GM08714 (cell line): ENCODE data around the gene CHIC2.

Experiments used
- H3K4me3 ChIP-seq: fragments of 200-500 bp; sonication (Bioruptor generic); 2 replicates; pipeline ENCODE4 v1.5.1; 2014; ENCODE audit warnings: mild to moderate bottlenecking, low read length, inconsistent platforms
- ZNF274 ChIP-seq: IDR thresholded peaks from 2 replicates; pipeline ENCODE4 v1.6.1; 2012; ENCODE audit warnings: mild to moderate bottlenecking, low read depth, low read length

The CHIC2 gene

GRCh38 chr4:54082168-54082567 is 17.8 kb upstream of the CHIC2 start:
- no peak overlapping the region for H3K4me3 ChIP-seq

GRCh38 chr4:54077812-54078211 is 13.4 kb upstream of the CHIC2 start:
- TF ChIP-seq ZNF274, result no peak
- H3K4me3 ChIP-seq, result no peak overlapping the region

More at GRCh38 chr4:54082168-54082567, 17.8 kb upstream of the CHIC2 start:
- TF ChIP-seq ZNF274, result no peak

- H3K4me3 ChIP-seq, result no peak overlapping the region
- TF ChIP-seq ZNF274, result no peak
These were observed 12.3 kb upstream of the CHIC2 start for GRCh38 chr4:54076673-54077072.

- H3K4me3 ChIP-seq, result no peak overlapping the region
- TF ChIP-seq ZNF274, result no peak
These were observed 10.0 kb upstream of the CHIC2 start for GRCh38 chr4:54074381-54074780.

- no peak overlapping the region for H3K4me3 ChIP-seq
- no peak for TF ChIP-seq ZNF274
These were observed 9.0 kb upstream of the CHIC2 start for GRCh38 chr4:54073271-54073880.

GRCh38 chr4:54067166-54067565 is 2.8 kb upstream of the CHIC2 start:
- no peak for TF ChIP-seq ZNF274
- H3K4me3 ChIP-seq, result no peak overlapping the region

- H3K4me3 ChIP-seq, result no peak overlapping the region
- TF ChIP-seq ZNF274, result no peak
These were observed 2.3 kb upstream of the CHIC2 start for GRCh38 chr4:54066718-54067129.

GRCh38 chr4:54066088-54066415 is 1.6 kb upstream of the CHIC2 start:
- TF ChIP-seq ZNF274, result no peak
- no peak overlapping the region for H3K4me3 ChIP-seq

- TF ChIP-seq ZNF274, result no peak
- peak overlapping the region; percentile 80; the same call in 1 of the 2 replicates for H3K4me3 ChIP-seq
These were observed 1.1 kb upstream of the CHIC2 start for GRCh38 chr4:54065282-54066087.

GRCh38 chr4:54063737-54064316 is 578 bp downstream of the CHIC2 start:
- peak overlapping the region; percentile 83 for H3K4me3 ChIP-seq
- TF ChIP-seq ZNF274, result no peak

GRCh38 chr4:54063229-54063628 is 1.2 kb downstream of the CHIC2 start:
- H3K4me3 ChIP-seq, result peak overlapping the region; percentile 83
- no peak for TF ChIP-seq ZNF274

- TF ChIP-seq ZNF274, result no peak
- peak overlapping the region; percentile 83; the same call in 1 of the 2 replicates for H3K4me3 ChIP-seq
These were observed 2.0 kb downstream of the CHIC2 start for GRCh38 chr4:54062392-54062791.

- TF ChIP-seq ZNF274, result no peak
- H3K4me3 ChIP-seq, result no peak overlapping the region; the same call in 1 of the 2 replicates
These were observed 2.5 kb downstream of the CHIC2 start for GRCh38 chr4:54061873-54062272.

GRCh38 chr4:54061067-54061466 is 3.3 kb downstream of the CHIC2 start:
- TF ChIP-seq ZNF274, result no peak
- H3K4me3 ChIP-seq, result no peak overlapping the region; the same call in 1 of the 2 replicates

- no peak for TF ChIP-seq ZNF274
- H3K4me3 ChIP-seq, result no peak overlapping the region
These were observed 4.3 kb downstream of the CHIC2 start for GRCh38 chr4:54060116-54060515.
